Coronary artery (tissue), 2 donors: ENCODE results near the gene HAPLN2.
"Not testable (repeated sequence)": the region's sequence is repeated elsewhere in the genome, so short reads cannot be mapped to it uniquely, and the experiment has no call there.

Source experiments
- DNase-seq: peaks from one replicate; pipeline ENCODE4 v3.0.0-alpha.2; 2017; ENCODE audit warnings: low spot score
- H3K27ac ChIP-seq, 2 donors: fragments of 200-600 bp; sonication (generic); one replicate each; pipeline ENCODE4 v1.5.1; 2016 to 2019
- H3K4me3 ChIP-seq: fragments of 200-600 bp; sonication (generic); 2 replicates; pipeline ENCODE4 v1.5.1; 2016; ENCODE audit warnings: mild to moderate bottlenecking, moderate library complexity
- TF ChIP-seq, protein P1 (sequence below): fragments of 200-600 bp; sonication (generic); IDR thresholded peaks from one replicate; pipeline ENCODE4 v1.5.1; 2019; ENCODE audit warnings: antibody characterized with exemption

Gene HAPLN2

GRCh38 chr1:156608036-156608674 lies 11.1 kb upstream of the HAPLN2 start:
- TF ChIP-seq, protein P1, sequence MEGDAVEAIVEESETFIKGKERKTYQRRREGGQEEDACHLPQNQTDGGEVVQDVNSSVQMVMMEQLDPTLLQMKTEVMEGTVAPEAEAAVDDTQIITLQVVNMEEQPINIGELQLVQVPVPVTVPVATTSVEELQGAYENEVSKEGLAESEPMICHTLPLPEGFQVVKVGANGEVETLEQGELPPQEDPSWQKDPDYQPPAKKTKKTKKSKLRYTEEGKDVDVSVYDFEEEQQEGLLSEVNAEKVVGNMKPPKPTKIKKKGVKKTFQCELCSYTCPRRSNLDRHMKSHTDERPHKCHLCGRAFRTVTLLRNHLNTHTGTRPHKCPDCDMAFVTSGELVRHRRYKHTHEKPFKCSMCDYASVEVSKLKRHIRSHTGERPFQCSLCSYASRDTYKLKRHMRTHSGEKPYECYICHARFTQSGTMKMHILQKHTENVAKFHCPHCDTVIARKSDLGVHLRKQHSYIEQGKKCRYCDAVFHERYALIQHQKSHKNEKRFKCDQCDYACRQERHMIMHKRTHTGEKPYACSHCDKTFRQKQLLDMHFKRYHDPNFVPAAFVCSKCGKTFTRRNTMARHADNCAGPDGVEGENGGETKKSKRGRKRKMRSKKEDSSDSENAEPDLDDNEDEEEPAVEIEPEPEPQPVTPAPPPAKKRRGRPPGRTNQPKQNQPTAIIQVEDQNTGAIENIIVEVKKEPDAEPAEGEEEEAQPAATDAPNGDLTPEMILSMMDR = peak; percentile 69
- Histone ChIP-seq H3K4me3 (no peak overlapping the region), H3K27ac (no peak overlapping the region)
- DNase-seq = no peak

GRCh38 chr1:156608981-156609380 lies 10.2 kb upstream of the HAPLN2 start:
- Histone ChIP-seq H3K4me3 (no peak overlapping the region), H3K27ac (no peak overlapping the region)
- DNase-seq = no peak
- TF ChIP-seq, protein P1 = no peak

GRCh38 chr1:156610072-156610471 lies 9.1 kb upstream of the HAPLN2 start:
- H3K27ac ChIP-seq, H3K4me3 ChIP-seq, DNase-seq: not testable (repeated sequence)

GRCh38 chr1:156612666-156613065 lies 6.5 kb upstream of the HAPLN2 start:
- no peak overlapping the region for H3K4me3 ChIP-seq
- DNase-seq = no peak
- TF ChIP-seq, protein P1 = no peak
- H3K27ac ChIP-seq = no peak overlapping the region

DNA sequence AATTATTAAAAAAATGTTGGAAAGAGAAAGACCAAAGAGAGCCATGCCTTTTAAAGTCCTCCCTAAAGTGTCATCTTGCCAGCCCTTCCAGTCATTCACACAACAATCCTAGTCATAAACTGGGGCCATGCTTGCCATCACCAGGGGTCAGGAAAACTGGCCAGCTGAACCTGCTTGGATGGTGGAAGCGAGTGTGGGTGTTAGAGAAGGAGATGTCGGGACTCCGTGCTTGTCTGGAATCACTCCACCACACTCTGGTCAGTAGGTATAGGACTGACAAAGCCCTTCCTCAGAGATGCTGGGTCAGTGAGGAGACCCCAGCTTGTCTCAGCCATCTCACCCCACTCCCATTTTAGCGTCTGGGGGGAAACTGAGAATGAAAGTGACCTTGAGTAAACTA lies 3.3 kb upstream of the HAPLN2 start:
- TF ChIP-seq, protein P1 = no peak
- peak overlapping the region; percentile 64 to 87 for H3K27ac ChIP-seq
- DNase-seq = no peak
- H3K4me3 ChIP-seq = peak overlapping the region; percentile 53

- Histone ChIP-seq H3K4me3 (peak overlapping the region; percentile 53), H3K27ac (peak overlapping the region; percentile 64 to 87)
- TF ChIP-seq, protein P1 = no peak
- DNase-seq = no peak
Observed at GRCh38 chr1:156616463-156616862, 2.8 kb upstream of the HAPLN2 start.

DNA sequence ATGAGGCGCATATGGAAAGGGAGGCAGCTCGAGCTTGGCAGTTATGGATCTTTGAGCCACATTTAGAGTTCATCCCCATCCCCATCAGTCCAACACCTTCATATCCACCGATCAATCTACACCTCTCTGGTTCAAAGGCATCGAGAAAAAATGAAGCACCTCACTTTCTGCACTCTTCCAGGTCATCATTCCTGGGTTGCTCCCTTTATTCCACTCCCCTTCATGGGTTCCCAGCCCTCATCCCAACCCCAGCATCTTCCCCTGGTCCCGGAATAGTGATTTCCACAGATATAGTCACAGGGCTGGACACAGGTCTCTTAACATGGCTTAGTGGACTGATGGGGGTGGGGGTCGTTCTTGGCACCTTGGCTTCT lies 354 bp downstream of the HAPLN2 start:
- no peak for DNase-seq
- TF ChIP-seq, protein P1 = no peak
- H3K27ac ChIP-seq = no peak overlapping the region
- H3K4me3 ChIP-seq = no peak overlapping the region
